GM19452 (cell line): ENCODE results near the gene SNX19.
"Not testable (repeated sequence)": the region's sequence is repeated elsewhere in the genome, so short reads cannot be mapped to it uniquely, and the experiment has no call there.

Experiments
- ATAC-seq: cut with Tn5 transposase; IDR thresholded peaks from one replicate; pipeline ENCODE4 v1.9.1; 2021; ENCODE audit not compliant: unreplicated experiment

Gene SNX19

GRCh38 chr11:130874396-130874795 lies 41.9 kb downstream of the SNX19 start:
- ATAC-seq = no peak

- no peak for ATAC-seq
Measured at GRCh38 chr11:130873761-130874160, 42.5 kb downstream of the SNX19 start.

GRCh38 chr11:130872981-130873380 lies 43.3 kb downstream of the SNX19 start:
- no peak for ATAC-seq

GRCh38 chr11:130872513-130872912 lies 43.8 kb downstream of the SNX19 start:
- ATAC-seq = no peak

GRCh38 chr11:130872102-130872501 lies 44.2 kb downstream of the SNX19 start:
- ATAC-seq = no peak

- ATAC-seq = no peak
Measured at GRCh38 chr11:130871616-130872015, 44.7 kb downstream of the SNX19 start.

GRCh38 chr11:130868721-130869390 lies 47.4 kb downstream of the SNX19 start:
- ATAC-seq = no peak

- ATAC-seq = no peak
Measured at GRCh38 chr11:130868086-130868710, 48.1 kb downstream of the SNX19 start.

- no peak for ATAC-seq
Measured at GRCh38 chr11:130866831-130867230, 49.4 kb downstream of the SNX19 start.

- no peak for ATAC-seq
Measured at GRCh38 chr11:130865774-130866114, 50.5 kb downstream of the SNX19 start.

- ATAC-seq = no peak
Measured at GRCh38 chr11:130865091-130865773, 51.0 kb downstream of the SNX19 start.

GRCh38 chr11:130861902-130862860 lies 54.1 kb downstream of the SNX19 start:
- ATAC-seq = peak; percentile 91

- ATAC-seq = no peak
Measured at GRCh38 chr11:130861283-130861682, 55.0 kb downstream of the SNX19 start.

- ATAC-seq = no peak
Measured at GRCh38 chr11:130859886-130860285, 56.4 kb downstream of the SNX19 start.

- no peak for ATAC-seq
Measured at GRCh38 chr11:130858215-130858614, 58.1 kb downstream of the SNX19 start.

GRCh38 chr11:130855707-130856106 lies 60.6 kb downstream of the SNX19 start:
- ATAC-seq = not testable (repeated sequence)

GRCh38 chr11:130854483-130854882 lies 61.8 kb downstream of the SNX19 start:
- ATAC-seq = peak; percentile 67

- ATAC-seq = no peak
Measured at GRCh38 chr11:130852589-130852988, 63.7 kb downstream of the SNX19 start.

- ATAC-seq = no peak
Measured at GRCh38 chr11:130850185-130850944, 65.9 kb downstream of the SNX19 start.

GRCh38 chr11:130849215-130849568 lies 67.1 kb downstream of the SNX19 start:
- ATAC-seq = no peak
